PC-9 (cell line): ENCODE results near the gene MTIF3. TPM values are rescaled to one million over a fixed set of nuclear protein-coding genes. Genes with fewer than 3 reads are reported as not detected.

Source experiments
- BruUV-seq: library from RNA; stranded (reverse); fragments of 400-500 nt; replicated peaks from 2 replicates; lab custom pipeline; 2021; lab: Mats Ljungman, UMichigan
- CTCF ChIA-PET: fragments of 300-600 bp; sonication (Branson Sonifier 250); formaldehyde crosslinking; loops from one replicate; lab custom pipeline; 2022; ENCODE audit warnings: antibody characterized with exemption; lab: Charles Lee
- POLR2A ChIA-PET: fragments of 300-600 bp; sonication (Branson Sonifier 250); formaldehyde crosslinking; loops from one replicate; lab custom pipeline; 2022; ENCODE audit warnings: antibody characterized with exemption; ENCODE audit not compliant: unreplicated experiment; lab: Charles Lee
- DNase-seq, 2 experiments: peaks; one replicate each; pipeline versions ENCODE4 v3.0.0 to v3.0.0-alpha.2; 2015 to 2022; ENCODE audit warnings: mixed read lengths in 1 of 2
- H2AFZ ChIP-seq: fragments of 200-600 bp; sonication (generic); 2 replicates; pipeline ENCODE4 v1.8.1; 2017; ENCODE audit warnings: antibody characterized with exemption
- H3F3A ChIP-seq: fragments of 200-600 bp; sonication (generic); 2 replicates; pipeline ENCODE4 v1.8.1; 2017; ENCODE audit warnings: antibody characterized with exemption, mild to moderate bottlenecking, low read depth; ENCODE audit not compliant: insufficient read depth
- H3K27ac ChIP-seq: fragments of 200-600 bp; sonication (generic); 2 replicates; pipeline ENCODE4 v1.6.1; 2016; ENCODE audit warnings: mixed run types
- H3K27me3 ChIP-seq: fragments of 200-600 bp; sonication (generic); 2 replicates; pipeline ENCODE4 v1.6.1; 2016; ENCODE audit warnings: low read depth, mixed run types; ENCODE audit not compliant: insufficient read depth
- H3K36me3 ChIP-seq: fragments of 200-600 bp; sonication (generic); 2 replicates; pipeline ENCODE4 v1.6.1; 2016; ENCODE audit warnings: low read depth, mixed run types
- H3K4me1 ChIP-seq: fragments of 200-600 bp; sonication (generic); replicated peaks from 2 replicates; pipeline ENCODE4 v1.6.1; 2016; ENCODE audit warnings: mixed run types; ENCODE audit not compliant: insufficient read depth
- H3K4me2 ChIP-seq: fragments of 200-600 bp; sonication (generic); 2 replicates; pipeline ENCODE4 v1.6.1; 2017; ENCODE audit warnings: mixed run types
- H3K4me3 ChIP-seq: fragments of 200-600 bp; sonication (generic); 2 replicates; pipeline ENCODE4 v1.6.1; 2016; ENCODE audit warnings: mixed run types
- H3K79me2 ChIP-seq: fragments of 200-600 bp; sonication (generic); 2 replicates; pipeline ENCODE4 v1.6.1; 2017; ENCODE audit warnings: low read depth, mixed run types
- H3K9me2 ChIP-seq: fragments of 200-600 bp; sonication (generic); 2 replicates; pipeline ENCODE4 v1.8.1; 2017; ENCODE audit warnings: mild to moderate bottlenecking; ENCODE audit not compliant: insufficient read depth
- H3K9me3 ChIP-seq: fragments of 200-600 bp; sonication (generic); 2 replicates; pipeline ENCODE4 v1.8.1; 2016; ENCODE audit warnings: low read depth; ENCODE audit not compliant: insufficient read depth
- H4K20me1 ChIP-seq: fragments of 200-600 bp; sonication (generic); 2 replicates; pipeline ENCODE4 v1.8.1; 2017; ENCODE audit not compliant: insufficient read depth
- EZH2 ChIP-seq: fragments of 200-600 bp; sonication (generic); IDR thresholded peaks from 2 replicates; pipeline ENCODE4 v1.8.0; 2017; ENCODE audit warnings: antibody characterized with exemption, low read depth
- intact Hi-C: fragments of 100-400 bp; cut with micrococcal nuclease; formaldehyde crosslinking; loops from one replicate; pipeline ENCODE4 v1.10.0; 2022; ENCODE audit not compliant: unreplicated experiment
- total RNA-seq: library from RNA; stranded (reverse); gene quantifications from 2 replicates; pipeline ENCODE4 v1.2.3, GENCODE V29; 2021
- TF ChIP-seq, protein P1 (sequence below): fragments of 200-600 bp; sonication (generic); conservative IDR thresholded peaks from 2 replicates; pipeline ENCODE4 v1.6.1; 2017; ENCODE audit warnings: mixed run types, antibody characterized with exemption, mild to moderate bottlenecking, moderate library complexity

MTIF3 gene
- total RNA-seq, 1 experiment from 2014 or later, result 28.3 TPM

DNA sequence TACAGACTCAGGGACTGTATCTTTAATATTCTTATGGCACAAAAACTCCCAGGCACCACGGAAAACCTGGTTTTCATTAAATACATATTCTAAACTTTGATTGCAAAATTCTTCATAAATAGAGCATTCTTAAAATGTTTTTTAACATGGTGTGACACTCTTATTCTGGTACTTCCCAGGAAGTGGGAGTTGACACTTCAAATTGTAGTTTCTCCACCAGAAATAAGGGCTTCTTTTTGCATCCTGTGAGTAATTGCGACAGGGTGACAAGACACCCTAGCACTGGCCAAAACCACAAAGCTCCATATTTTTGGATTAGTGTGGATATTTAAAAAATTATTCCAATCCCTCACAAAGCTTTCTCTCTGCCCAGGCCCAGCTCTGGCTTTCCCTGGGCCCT lies 43.6 kb upstream of the MTIF3 start:
- H3K27me3 ChIP-seq, result peaks cover 21% of the 10 kb centered on the region
- no peaks in the 10 kb centered on the region for H3K9me3 ChIP-seq
- no peaks in the 10 kb centered on the region for H3K79me2 ChIP-seq
- H3F3A ChIP-seq, result no peaks in the 10 kb centered on the region
- H3K36me3 ChIP-seq, result no peaks in the 10 kb centered on the region
- no peak overlapping the region for H3K4me2 ChIP-seq
- H4K20me1 ChIP-seq, result no peaks in the 10 kb centered on the region
- no peak overlapping the region for H2AFZ ChIP-seq
- intact Hi-C loops, result no loop called here
- no peak overlapping the region for H3K4me3 ChIP-seq
- no peak for TF ChIP-seq EZH2
- TF ChIP-seq, protein P1, sequence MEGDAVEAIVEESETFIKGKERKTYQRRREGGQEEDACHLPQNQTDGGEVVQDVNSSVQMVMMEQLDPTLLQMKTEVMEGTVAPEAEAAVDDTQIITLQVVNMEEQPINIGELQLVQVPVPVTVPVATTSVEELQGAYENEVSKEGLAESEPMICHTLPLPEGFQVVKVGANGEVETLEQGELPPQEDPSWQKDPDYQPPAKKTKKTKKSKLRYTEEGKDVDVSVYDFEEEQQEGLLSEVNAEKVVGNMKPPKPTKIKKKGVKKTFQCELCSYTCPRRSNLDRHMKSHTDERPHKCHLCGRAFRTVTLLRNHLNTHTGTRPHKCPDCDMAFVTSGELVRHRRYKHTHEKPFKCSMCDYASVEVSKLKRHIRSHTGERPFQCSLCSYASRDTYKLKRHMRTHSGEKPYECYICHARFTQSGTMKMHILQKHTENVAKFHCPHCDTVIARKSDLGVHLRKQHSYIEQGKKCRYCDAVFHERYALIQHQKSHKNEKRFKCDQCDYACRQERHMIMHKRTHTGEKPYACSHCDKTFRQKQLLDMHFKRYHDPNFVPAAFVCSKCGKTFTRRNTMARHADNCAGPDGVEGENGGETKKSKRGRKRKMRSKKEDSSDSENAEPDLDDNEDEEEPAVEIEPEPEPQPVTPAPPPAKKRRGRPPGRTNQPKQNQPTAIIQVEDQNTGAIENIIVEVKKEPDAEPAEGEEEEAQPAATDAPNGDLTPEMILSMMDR, result no peak
- CTCF ChIA-PET, result no interaction called here
- no TSS peak for BruUV-seq
- H3K9me2 ChIP-seq, result no peaks in the 10 kb centered on the region
- no peak for DNase-seq
- POLR2A ChIA-PET, result no interaction called here
- H3K4me1 ChIP-seq, result no peaks in the 10 kb centered on the region
- no peak overlapping the region for H3K27ac ChIP-seq

DNA sequence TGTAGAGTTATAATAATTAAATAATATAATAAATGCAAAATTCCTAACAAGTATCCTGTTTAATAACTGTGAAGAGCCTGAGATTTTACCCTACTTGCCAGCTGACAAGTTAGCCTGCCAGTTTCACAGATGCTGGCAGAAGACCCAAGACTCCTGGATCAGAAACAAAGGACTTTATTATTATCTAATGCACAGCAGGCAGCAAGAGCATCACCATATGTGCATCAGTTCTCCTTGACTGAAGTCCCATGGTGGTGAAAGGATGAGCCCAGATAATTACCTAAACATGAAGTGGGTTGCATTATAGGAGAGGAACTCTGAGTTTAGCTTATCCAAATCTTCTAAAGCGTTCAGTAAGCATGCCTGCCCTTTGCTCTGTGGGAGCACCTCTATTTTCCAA lies 39.1 kb upstream of the MTIF3 start:
- Histone ChIP-seq H3K27me3 (peaks cover 20% of the 10 kb centered on the region; the same call in 1 of the 2 replicates), H3K36me3 (no peaks in the 10 kb centered on the region), H4K20me1 (no peaks in the 10 kb centered on the region), H3K4me3 (no peak overlapping the region), H3K4me2 (no peak overlapping the region), H3K9me2 (no peaks in the 10 kb centered on the region), H3K9me3 (no peaks in the 10 kb centered on the region), H3K27ac (no peak overlapping the region), H3F3A (no peaks in the 10 kb centered on the region), H2AFZ (no peak overlapping the region), H3K79me2 (no peaks in the 10 kb centered on the region), H3K4me1 (no peaks in the 10 kb centered on the region)
- DNase-seq, result no peak
- POLR2A ChIA-PET, result no interaction called here
- intact Hi-C loops, result no loop called here
- TF ChIP-seq, protein P1, result no peak
- TF ChIP-seq EZH2, result no peak
- CTCF ChIA-PET, result no interaction called here
- BruUV-seq, result no TSS peak

DNA sequence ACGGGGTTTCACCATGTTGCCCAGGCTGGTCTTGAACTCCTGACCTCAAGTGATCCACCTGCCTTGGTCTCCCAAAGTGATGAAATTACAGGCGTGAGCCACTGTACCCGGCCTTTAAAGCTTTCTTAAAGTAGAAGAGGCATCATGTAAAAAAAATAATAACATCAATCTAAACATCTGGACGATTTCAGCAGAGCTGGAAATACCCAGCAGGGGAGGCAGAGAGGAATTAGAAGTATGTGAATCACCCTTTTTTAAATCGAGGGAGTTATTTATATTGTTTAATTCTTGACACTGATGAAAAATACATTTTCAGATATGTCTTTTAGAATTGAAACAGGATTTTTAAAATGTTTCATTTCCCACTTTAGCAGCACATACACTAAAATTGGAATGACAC lies 37.4 kb upstream of the MTIF3 start:
- Histone ChIP-seq H3K9me3 (no peaks in the 10 kb centered on the region), H3F3A (no peaks in the 10 kb centered on the region), H3K4me3 (no peak overlapping the region), H3K27me3 (peaks cover 17% of the 10 kb centered on the region; the same call in 1 of the 2 replicates), H4K20me1 (no peaks in the 10 kb centered on the region), H3K79me2 (no peaks in the 10 kb centered on the region), H2AFZ (no peak overlapping the region), H3K27ac (no peak overlapping the region), H3K36me3 (no peaks in the 10 kb centered on the region), H3K9me2 (no peaks in the 10 kb centered on the region), H3K4me2 (no peak overlapping the region), H3K4me1 (no peaks in the 10 kb centered on the region)
- ChIA-PET CTCF (no interaction called here), POLR2A (no interaction called here)
- DNase-seq, result no peak
- BruUV-seq, result no TSS peak
- TF ChIP-seq EZH2, result no peak
- TF ChIP-seq, protein P1, result no peak
- intact Hi-C loops, result no loop called here
